LNCaP clone FGC (cell line): ENCODE measurements around the gene TBCA.
A peak's percentile ranks its signal among the peaks of the same experiment; 100 is the strongest.

Source experiments
- DNase-seq: peaks from one replicate; pipeline ENCODE4 v3.0.0-alpha.2; 2011; ENCODE audit warnings: low read depth
- H3K4me3 ChIP-seq: 2 replicates; pipeline ENCODE4 v1.5.1; 2011; ENCODE audit warnings: mild to moderate bottlenecking, low read depth, low read length, control low read depth
- TF ChIP-seq, protein P1 (sequence below): IDR thresholded peaks from 2 replicates; pipeline ENCODE4 v1.5.1; 2012; ENCODE audit warnings: mild to moderate bottlenecking; ENCODE audit not compliant: control insufficient read depth, insufficient read depth; ENCODE audit errors: extremely low read depth

Gene TBCA

DNA sequence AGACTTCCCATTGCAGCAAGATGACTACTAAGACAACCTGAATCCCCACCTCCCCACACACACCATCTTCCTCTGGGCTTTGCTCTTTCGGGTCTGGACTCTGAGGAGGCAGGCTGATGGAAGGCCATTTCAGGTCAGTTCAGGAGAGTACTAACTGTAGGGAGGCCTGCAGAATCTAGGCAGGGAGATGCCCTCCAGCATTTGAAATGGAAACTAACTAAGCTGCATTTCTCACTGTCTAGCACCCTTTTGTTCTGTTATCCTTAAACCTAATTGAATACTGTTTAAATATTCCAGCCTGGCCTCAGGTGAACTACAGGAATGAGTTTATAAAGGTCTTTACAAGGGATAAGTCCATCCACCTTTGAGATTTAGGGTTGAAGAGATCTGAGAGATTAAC is 4.9 kb upstream of the TBCA start:
- TF ChIP-seq, protein P1, sequence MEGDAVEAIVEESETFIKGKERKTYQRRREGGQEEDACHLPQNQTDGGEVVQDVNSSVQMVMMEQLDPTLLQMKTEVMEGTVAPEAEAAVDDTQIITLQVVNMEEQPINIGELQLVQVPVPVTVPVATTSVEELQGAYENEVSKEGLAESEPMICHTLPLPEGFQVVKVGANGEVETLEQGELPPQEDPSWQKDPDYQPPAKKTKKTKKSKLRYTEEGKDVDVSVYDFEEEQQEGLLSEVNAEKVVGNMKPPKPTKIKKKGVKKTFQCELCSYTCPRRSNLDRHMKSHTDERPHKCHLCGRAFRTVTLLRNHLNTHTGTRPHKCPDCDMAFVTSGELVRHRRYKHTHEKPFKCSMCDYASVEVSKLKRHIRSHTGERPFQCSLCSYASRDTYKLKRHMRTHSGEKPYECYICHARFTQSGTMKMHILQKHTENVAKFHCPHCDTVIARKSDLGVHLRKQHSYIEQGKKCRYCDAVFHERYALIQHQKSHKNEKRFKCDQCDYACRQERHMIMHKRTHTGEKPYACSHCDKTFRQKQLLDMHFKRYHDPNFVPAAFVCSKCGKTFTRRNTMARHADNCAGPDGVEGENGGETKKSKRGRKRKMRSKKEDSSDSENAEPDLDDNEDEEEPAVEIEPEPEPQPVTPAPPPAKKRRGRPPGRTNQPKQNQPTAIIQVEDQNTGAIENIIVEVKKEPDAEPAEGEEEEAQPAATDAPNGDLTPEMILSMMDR = no peak
- no peak for DNase-seq
- no peak overlapping the region for H3K4me3 ChIP-seq

DNA sequence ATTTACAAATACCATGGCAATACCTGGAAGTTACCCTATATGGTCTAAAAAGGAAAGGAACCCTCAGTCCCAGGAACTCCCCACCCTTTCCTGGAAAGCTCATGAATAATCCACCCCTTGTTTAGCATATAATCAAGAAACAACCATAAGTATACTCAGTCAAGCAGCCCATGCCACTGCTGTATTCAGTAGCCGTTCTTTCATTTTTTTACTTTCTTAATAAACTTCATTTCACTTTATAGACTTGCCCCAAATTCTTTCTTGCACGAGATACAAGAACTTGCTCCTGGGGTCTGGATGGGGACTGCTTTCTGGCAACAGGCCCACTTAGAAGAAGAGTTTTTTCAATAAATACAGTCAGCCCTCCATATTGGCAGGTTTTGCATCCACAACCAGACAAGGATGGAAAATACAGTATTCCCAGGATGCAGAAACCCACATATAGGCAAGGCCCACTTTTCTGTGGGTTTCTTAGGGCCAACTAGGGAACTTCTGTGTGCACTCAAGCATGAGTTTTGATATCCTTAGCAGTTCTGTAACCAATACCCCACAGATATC is 2.8 kb upstream of the TBCA start:
- TF ChIP-seq, protein P1 = no peak
- no peak for DNase-seq
- H3K4me3 ChIP-seq = no peak overlapping the region

DNA sequence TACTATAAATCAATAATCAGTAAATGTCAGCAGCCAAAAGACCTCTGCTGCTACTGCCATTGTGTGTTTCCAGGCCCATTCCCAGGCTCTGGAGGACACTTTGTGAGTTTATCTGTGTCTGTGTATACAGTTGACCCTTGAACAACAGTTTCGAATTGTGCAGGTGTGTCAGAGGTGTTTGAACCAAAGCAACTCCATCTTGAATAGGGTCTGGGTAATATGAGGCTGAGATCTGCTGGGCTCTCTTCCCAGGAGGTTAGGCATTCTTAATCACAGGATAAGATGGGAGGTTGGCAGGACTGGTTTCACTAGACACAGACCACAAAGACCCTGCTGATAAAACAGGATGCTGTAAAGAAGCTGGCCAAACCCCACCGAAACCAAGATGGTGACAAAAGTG is 2.3 kb upstream of the TBCA start:
- DNase-seq = no peak
- H3K4me3 ChIP-seq = no peak overlapping the region
- TF ChIP-seq, protein P1 = no peak

DNA sequence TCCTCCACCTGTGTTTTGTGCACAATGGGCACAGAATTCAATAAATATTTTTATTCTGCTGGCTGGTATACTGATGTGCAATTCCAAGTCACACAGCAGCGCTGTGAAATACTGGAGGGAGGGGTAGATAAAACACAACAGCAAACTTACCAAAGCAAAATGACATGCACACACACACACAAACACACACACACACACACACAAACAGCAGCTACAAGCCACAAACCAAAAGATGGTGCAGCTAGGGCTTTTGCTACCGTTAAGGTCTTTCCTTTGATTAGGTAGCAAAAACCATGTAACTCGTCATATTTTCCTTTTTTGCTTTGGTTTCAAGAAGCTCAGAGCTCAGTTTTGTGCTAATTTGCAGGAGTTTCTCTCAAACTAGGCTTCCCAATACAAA is 1.8 kb upstream of the TBCA start:
- no peak for DNase-seq
- TF ChIP-seq, protein P1 = no peak
- no peak overlapping the region for H3K4me3 ChIP-seq

DNA sequence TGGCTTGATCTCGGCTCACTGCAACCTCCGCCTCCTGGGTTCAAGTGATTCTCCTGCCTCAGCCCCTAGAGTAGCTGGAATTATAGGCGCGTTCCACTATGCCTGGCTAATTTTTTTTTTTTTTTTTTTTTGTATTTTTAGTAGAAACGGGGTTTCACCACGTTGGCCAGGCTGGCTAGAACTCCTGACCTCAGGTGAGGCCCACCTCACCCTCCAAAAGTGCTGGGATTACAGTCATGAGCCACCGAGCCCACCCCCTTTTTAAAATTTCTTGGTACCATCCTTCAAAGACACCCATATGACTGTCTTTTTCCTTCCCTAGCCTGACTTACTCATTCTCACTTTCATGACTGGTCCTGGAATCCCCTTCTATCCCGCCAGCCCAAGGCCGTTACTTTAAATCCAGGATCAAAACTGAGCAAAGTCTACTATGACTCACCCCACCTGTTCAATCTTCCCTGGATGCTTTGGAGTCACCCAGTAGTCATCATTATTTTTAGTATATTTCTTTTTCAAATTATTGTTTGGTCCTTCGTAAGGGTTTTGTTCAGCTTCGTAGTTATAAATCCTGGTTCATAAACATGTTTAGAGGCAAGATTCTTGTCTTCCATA is 1.2 kb upstream of the TBCA start:
- DNase-seq = no peak
- no peak overlapping the region for H3K4me3 ChIP-seq
- TF ChIP-seq, protein P1 = no peak

DNA sequence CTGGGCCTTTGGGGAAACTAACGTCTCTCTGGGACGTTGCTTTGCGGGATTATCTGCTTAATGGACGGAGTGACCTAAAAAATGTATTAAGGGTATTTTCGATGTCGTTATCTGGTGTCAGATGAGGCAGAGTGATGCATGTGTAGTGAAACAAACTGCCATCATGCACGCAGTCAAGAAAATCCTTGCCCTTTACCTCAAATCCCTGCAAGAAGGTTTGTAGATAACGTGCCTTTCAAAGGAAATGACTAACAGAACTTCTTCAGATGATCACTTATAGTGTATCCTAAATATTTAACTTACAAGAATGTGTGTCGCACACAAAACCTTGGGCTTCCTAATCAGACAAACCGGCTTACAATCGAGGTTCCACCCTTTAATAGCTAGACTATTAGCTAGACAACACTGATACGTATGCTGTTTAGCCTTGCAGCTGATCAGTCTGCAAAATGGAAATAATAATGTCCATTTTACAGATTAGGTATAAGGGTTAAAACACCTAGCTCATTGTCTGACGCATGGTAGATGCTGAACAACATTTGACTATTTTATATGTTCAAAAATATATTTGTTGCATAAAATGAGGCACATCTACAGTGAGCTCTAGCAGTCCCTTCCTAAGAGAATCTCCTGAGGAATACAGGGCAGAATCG is 541 bp upstream of the TBCA start:
- no peak for DNase-seq
- peak overlapping the region; percentile 69 for H3K4me3 ChIP-seq
- TF ChIP-seq, protein P1 = no peak
